ENCODE results near the gene GALNT12.

Gene GALNT12

DNA sequence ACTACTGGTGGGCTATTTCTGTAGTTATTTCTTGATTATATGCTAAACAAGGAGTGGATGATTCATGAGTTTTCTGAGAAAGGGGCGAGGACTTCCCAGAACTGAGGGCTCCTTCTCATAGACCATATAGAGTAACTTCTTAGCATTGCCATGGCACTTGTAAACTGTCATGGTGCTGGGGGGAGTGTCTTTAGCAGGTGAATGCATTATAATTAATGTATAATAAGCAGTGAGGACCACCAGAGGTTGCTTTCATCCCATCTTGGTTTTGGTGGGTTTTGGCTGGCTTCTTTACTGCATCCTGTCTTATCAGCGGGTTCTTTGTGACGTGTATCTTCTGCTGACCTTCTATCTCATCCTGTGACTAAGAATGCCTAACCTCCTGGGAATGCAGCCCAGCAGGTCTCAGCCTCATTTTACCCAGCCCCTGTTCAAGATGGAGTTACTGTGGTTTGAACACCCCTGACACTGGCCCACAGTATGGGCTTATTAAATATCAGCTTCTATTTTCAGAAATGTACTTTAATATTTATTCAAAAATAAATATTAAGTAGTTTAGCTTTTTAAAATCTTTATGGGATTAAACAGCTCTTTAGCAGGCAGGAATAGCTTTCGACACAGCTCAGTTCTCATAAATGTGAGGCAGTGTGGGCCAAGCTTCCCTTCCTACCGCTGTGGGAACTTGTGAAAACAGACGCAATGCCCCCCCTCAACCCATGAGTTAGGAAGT lies 44.4 kb downstream of the GALNT12 start:
- no peaks in the 10 kb centered on the region for H3K4me1 Mint-ChIP-seq
- H3K27me3 Mint-ChIP-seq: no peaks in the 10 kb centered on the region
- no peaks in the 10 kb centered on the region for H3K9me3 Mint-ChIP-seq
- H3K36me3 Mint-ChIP-seq: peaks cover 1% of the 10 kb centered on the region
- no peak overlapping the region for H3K27ac Mint-ChIP-seq
- no peak overlapping the region for H3K4me3 Mint-ChIP-seq

DNA sequence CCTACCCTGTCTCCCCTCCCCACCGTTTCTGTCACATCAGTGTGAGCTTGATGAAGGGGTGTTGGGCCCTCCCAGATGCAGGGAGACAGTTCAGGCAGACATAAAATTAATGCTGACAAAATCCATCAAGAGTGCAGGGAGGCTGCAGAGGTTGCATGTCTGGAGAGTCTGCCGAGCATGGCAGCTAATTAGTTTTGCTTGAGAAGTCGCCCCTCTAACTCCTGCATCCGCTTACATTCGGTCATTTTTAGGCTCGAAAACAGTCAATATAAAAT lies 44.9 kb downstream of the GALNT12 start:
- no peak overlapping the region for H3K4me3 Mint-ChIP-seq
- H3K27me3 Mint-ChIP-seq: no peaks in the 10 kb centered on the region
- no peaks in the 10 kb centered on the region for H3K4me1 Mint-ChIP-seq
- H3K36me3 Mint-ChIP-seq: peaks cover 2% of the 10 kb centered on the region
- no peak overlapping the region for H3K27ac Mint-ChIP-seq
- no peaks in the 10 kb centered on the region for H3K9me3 Mint-ChIP-seq

DNA sequence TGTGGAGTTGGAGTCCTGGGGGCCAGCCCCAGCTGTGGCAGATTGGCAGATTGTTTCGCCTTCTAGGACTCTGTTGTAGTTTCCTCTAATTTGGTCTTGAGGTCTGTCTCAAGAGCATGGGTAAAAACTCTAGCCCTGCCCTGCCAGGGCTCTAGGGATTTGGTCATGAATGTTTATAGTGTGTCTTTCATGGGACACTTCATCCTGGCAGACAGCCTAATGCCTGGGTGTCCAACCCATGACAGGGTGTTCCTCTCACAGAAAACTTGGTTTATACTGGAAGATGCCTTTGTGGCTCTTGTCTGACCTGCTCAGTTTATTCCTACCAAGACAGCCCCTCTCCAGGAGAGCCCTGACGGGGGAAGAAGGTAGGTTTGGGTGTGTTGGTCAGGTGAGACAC lies 45.5 kb downstream of the GALNT12 start:
- Mint-ChIP-seq H3K4me1 (no peaks in the 10 kb centered on the region), H3K4me3 (no peak overlapping the region), H3K36me3 (peaks cover 2% of the 10 kb centered on the region), H3K9me3 (no peaks in the 10 kb centered on the region), H3K27ac (no peak overlapping the region), H3K27me3 (no peaks in the 10 kb centered on the region)

DNA sequence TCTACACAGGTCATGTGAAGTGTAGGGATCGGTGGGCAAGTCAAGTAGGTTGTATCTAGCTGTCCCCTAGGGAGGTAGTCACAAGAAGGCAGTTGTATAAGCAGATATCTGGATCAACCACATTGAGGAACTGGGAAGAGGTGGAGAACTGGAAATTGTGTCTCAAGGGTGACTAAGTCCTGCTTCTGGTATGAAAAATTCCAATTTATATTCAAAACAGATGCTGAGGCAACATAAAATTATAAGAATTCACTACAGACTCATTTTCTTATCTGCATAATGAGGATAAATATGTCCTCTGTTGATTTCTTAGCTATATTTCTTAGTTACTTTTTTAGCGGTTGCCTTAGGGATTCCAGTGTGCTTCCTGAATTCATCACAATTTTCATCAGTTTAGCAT lies 46.8 kb downstream of the GALNT12 start:
- no peaks in the 10 kb centered on the region for H3K4me1 Mint-ChIP-seq
- H3K27ac Mint-ChIP-seq: no peak overlapping the region
- peaks cover 4% of the 10 kb centered on the region for H3K27me3 Mint-ChIP-seq
- H3K4me3 Mint-ChIP-seq: no peak overlapping the region
- H3K9me3 Mint-ChIP-seq: no peaks in the 10 kb centered on the region
- peaks cover 2% of the 10 kb centered on the region for H3K36me3 Mint-ChIP-seq

DNA sequence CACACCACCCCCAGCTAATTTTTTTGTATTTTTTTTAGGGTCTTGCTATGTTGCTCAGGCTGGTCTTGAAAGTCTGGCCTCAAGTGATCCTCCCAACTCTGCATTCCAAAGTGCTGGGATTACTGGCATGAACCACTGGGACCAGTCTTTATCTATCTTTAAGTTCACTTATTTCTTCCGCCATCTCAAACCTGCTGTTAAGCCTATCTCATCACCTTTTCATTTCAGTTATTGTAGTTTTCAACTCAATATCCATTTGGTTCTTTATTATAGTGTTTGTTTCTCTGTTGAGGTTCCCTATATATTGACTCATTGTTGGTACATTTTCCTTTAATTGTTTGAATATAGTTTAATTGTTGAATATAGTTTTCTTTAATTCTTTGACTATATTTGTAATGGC lies 48.1 kb downstream of the GALNT12 start:
- H3K4me3 Mint-ChIP-seq: no peak overlapping the region
- H3K27ac Mint-ChIP-seq: no peak overlapping the region
- H3K4me1 Mint-ChIP-seq: no peaks in the 10 kb centered on the region
- H3K36me3 Mint-ChIP-seq: peaks cover 2% of the 10 kb centered on the region
- H3K27me3 Mint-ChIP-seq: peaks cover 7% of the 10 kb centered on the region
- H3K9me3 Mint-ChIP-seq: no peaks in the 10 kb centered on the region

DNA sequence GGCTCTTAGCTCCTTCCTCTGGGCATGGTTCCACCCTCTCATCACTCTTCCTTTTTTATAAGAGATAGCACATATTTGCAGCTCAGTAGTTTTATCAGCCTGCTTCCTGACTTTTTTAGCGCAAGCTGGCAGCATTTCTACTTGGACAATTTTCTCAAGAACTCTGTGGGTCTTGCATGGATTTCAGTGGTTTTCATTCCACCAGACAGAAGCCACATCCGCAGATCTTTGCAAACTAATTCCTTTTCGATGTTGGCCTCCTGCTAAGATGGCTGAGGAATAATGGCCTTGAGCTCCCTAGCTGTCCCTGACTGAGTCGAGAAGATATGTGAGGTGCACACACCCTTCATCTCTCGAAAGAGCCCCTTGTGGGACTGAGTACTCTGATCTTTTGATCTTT lies 49.5 kb downstream of the GALNT12 start:
- Mint-ChIP-seq H3K4me1 (no peaks in the 10 kb centered on the region), H3K4me3 (no peak overlapping the region), H3K27ac (no peak overlapping the region), H3K36me3 (peaks cover 2% of the 10 kb centered on the region), H3K27me3 (peaks cover 7% of the 10 kb centered on the region), H3K9me3 (no peaks in the 10 kb centered on the region)

DNA sequence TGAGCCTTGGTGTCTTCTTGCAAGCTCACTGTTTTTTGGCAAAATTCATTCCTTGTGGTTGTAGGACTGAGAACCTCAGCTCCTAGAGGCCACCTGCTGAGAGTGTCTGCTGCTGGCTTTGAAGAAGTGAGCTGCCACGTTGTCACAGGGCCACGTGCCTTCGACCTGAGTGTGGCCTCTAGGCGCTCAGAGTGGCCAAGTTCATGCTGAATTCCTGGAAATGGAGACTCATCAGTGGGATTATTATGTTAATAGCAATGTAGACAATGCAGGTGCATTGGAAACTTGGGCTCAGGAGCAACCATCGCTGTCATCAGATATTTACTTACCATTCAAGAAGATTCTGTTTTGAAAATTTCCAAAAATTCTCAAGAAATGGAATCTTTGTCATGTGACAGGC lies 52.5 kb downstream of the GALNT12 start:
- no peak overlapping the region for H3K27ac Mint-ChIP-seq
- H3K4me3 Mint-ChIP-seq: no peak overlapping the region

DNA sequence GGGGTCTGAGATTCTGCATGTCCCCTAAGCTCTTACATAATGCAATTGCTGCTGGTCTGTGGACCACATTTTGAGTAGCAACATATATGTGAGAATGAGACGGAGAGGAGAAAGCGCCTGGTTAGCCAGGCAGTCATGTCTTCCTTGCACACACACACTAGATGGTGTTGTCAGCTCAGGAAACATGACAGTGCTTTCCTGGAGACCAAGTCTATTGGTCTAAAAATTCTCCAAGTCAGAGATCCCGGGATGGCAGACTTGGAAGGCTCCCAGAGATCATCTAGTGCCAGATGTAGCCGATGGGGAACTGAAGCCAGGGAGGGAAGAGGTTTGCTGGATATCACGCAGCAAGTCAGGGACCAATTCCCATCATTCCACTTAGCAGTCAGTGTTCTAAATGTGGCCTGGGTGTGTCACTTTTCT lies 53.4 kb downstream of the GALNT12 start:
- Mint-ChIP-seq H3K36me3 (peaks cover 1% of the 10 kb centered on the region), H3K27ac (no peak overlapping the region), H3K9me3 (no peaks in the 10 kb centered on the region), H3K4me1 (no peaks in the 10 kb centered on the region), H3K4me3 (no peak overlapping the region), H3K27me3 (peaks cover 7% of the 10 kb centered on the region)

More for the DNA sequence above, 52.5 kb downstream of the GALNT12 start:
- no peaks in the 10 kb centered on the region for H3K4me1 Mint-ChIP-seq
- no peaks in the 10 kb centered on the region for H3K9me3 Mint-ChIP-seq
- H3K36me3 Mint-ChIP-seq: peaks cover 2% of the 10 kb centered on the region
- H3K27me3 Mint-ChIP-seq: peaks cover 7% of the 10 kb centered on the region

DNA sequence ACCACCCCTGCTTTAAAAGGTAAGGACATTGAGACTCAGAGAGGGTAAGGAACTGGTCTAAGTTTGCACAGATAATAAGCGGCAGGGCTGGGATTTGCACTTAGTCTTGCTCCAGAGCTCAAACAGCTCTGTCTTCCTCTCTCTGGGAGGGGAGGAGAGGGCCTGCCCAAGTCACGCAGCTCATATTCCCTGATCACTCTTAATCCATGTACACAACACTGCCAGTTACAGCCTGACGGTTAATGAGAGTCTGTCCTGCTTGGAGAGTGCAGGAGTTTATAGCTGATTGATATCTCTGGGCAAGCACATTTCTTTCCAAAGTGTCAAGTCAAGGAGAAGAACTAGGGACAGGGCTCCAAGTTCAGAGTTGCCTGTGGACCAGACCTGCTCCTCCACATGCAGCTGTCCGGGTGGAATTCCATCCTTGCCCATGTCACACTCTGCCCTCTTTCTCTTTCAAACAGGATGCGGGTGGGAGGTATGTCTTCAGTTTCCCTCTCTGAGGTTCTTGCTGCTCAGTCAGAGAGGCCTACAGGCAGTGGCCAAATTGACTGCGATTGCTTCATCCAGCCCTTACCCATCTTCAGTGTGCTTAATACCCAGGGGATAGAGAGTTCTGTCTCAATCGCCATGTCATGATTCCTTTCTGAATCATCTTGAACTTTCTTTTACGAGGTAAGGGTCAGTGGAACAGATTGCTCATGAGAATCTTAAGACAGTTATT lies 54.5 kb downstream of the GALNT12 start:
- Mint-ChIP-seq H3K27ac (no peak overlapping the region), H3K9me3 (no peaks in the 10 kb centered on the region), H3K27me3 (peaks cover 7% of the 10 kb centered on the region)

DNA sequence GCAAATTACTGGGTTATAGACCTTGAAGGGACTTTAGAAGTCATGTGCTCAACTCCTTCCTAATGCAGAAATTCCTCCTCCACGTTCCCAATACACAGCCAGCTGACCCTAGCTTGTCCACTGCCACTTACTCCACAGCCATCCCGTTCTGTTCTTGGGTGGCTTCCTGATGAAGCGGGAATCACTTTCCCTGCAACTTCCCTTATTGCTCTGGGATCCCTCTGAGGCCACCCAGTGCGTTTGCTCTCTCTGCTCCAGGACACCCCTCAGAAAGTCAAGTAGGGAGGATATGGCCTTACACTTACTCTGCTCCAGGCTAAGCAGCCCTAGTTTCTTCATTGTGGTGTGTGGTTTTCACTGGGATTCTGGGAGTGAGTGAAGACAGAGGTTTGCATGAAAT lies 55.5 kb downstream of the GALNT12 start:
- no peak overlapping the region for H3K27ac Mint-ChIP-seq
- H3K4me1 Mint-ChIP-seq: no peaks in the 10 kb centered on the region
- peaks cover 7% of the 10 kb centered on the region for H3K27me3 Mint-ChIP-seq
- H3K36me3 Mint-ChIP-seq: no peaks in the 10 kb centered on the region
- no peaks in the 10 kb centered on the region for H3K9me3 Mint-ChIP-seq
- no peak overlapping the region for H3K4me3 Mint-ChIP-seq

More for the DNA sequence above, 54.5 kb downstream of the GALNT12 start:
- Mint-ChIP-seq H3K4me3 (no peak overlapping the region), H3K4me1 (no peaks in the 10 kb centered on the region), H3K36me3 (peaks cover 1% of the 10 kb centered on the region)

DNA sequence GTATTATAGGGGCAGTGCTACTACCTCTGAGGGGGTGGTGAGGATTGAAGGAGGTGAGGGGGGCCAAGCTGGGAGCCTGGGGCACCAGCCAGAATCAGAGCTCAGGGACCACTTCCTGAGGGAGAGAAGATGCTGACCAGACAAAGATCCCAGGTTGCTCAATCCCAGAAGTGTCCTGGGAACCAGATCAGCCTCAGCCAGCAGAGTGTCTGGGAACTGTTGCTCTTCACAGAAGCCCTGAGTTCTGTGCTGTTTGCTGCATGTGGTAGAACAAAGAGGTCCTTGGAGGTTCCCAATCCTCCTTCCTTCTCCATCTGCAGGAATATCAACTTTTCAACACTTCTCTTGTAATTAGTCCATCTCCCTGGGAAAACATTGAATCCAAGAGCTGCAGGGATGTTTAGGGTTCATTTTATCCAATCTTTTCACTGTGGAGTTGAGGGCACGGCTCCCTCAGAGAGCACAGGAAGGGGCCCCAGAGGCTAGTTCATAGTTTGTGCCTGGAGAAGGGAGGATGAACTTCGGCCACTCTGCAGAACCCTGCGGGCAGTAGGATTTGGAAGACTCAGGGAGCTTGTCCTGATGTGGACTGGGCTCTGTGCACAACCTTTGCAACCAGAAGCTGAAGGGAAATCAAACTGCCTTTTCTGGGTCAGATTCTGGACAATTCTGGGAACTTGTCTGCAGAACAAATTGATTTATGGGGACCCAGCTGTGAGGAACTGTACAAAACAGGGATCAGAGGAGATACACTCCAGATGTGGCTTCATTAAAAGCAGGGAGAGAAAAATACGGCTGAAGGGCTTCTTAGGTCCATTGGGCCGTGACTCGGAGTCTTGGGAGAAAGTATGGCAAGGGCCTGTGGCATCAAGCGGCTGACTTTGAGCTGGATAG lies 57.1 kb downstream of the GALNT12 start:
- Mint-ChIP-seq H3K4me1 (no peaks in the 10 kb centered on the region), H3K27me3 (peaks cover 2% of the 10 kb centered on the region), H3K9me3 (no peaks in the 10 kb centered on the region), H3K36me3 (no peaks in the 10 kb centered on the region), H3K27ac (no peak overlapping the region), H3K4me3 (no peak overlapping the region)

DNA sequence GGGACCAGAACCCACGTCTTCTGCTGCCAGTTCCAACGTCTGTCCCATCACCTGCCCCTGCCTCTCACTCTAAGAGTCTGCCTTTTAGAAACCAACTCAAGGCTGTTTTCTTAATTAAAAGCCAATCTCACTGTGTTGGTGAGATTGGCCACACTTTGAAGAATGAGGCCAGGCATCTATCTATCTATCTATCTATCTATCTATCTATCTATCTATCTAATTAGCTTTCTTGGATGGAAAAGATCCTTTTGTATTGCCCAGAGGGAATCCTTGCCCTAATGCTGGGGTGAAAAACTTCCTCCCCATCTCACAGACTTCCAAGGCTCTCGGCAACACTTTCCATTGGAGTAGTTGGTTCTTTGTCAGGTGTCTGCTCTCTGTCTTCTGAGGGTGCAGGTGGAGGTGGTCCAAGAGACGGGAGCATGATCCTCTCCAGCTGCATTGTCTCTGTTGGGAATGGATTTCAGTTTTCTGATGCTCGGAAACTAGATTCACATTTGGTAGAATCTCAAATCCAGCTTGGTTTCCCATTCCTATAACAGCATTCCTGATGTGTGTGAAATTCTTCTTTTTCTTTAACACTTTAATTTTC lies 57.9 kb downstream of the GALNT12 start:
- H3K27ac Mint-ChIP-seq: no peak overlapping the region
- H3K4me3 Mint-ChIP-seq: no peak overlapping the region
- H3K4me1 Mint-ChIP-seq: no peaks in the 10 kb centered on the region
- no peaks in the 10 kb centered on the region for H3K27me3 Mint-ChIP-seq
- no peaks in the 10 kb centered on the region for H3K36me3 Mint-ChIP-seq
- H3K9me3 Mint-ChIP-seq: no peaks in the 10 kb centered on the region

DNA sequence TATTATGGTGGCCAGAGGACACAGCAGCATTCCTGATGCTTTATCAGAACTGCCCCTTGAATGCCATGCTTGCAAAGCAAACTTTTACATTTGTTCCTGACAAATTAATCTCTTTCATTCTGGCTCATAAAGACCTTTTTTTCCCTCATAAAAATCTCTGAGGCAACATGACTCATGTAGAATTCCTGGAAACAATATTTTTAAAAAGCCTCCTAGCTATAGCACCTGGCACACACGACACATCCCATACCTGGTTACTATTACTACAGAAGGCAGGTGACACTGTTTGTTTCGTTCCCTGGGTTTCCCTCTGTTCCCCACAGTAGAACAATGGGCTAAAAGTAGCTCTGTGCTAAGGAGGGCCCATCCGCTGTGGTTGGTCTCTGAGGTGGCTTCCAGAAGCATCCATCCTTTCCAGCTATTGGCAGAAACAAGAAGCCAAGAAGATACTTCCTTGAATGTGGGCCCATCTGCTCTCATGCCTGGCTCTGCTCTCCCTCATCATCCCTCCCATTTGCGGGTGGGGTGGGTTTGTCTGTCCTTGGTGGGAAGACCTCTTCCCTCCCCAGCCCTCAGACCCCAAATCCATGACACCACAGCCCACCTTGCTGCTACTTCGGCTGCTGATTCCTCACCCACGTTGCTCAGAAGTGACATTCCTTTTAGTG lies 59.1 kb downstream of the GALNT12 start:
- Mint-ChIP-seq H3K9me3 (no peaks in the 10 kb centered on the region), H3K27me3 (no peaks in the 10 kb centered on the region), H3K4me3 (no peak overlapping the region), H3K27ac (no peak overlapping the region), H3K36me3 (no peaks in the 10 kb centered on the region), H3K4me1 (no peaks in the 10 kb centered on the region)

DNA sequence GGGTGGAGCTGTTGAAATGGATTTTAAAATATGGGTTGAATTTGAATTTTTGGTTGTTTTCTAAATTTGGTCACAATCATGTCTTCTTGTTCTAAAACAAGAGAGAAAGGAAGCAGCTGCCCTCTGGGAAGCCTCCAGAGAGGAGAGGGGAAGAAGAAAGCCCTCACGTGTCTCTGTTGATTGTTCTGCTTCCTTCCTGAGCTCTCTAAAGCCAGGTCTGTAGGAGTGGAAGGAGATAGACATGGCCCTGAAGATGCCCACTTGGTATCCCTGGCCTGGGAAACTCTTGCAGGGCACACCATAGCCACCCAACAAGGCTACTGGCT lies 59.6 kb downstream of the GALNT12 start:
- no peak overlapping the region for H3K27ac Mint-ChIP-seq

DNA sequence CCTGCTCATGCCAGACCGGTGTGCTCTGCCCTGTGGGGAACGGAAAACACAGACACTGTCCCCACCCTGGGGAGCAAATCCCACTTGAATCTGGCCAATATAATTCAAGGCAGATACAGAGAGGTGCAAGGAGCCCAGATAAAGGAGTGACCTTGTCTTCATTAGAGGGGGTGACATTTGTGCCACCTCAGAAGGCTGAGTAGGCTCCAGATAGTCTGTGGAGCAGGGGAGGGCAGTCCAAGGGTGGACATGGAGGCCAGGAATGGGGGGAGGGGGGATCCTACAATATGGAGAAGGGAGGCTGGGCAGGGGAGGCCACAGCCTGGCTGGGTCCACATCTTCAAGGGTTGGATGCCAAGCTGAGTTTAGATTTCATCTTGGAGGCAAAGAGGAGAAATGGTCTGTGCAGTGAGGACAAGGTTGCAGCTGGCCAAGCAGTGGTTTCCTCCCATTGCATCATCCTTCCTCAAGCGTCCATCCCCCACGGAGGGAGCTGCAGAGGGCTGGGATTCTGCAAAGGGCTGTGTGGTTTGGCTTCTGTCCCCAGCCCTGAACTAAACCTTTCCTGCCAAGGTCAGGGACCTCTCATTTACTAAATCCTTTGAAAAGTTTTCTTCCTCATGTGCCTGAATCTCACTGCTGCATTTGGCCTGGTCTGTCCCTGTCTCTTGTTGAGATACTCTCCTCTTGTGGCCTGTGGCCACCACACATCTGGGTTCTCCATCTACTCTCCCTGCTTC lies 60.1 kb downstream of the GALNT12 start:
- Mint-ChIP-seq H3K4me1 (no peaks in the 10 kb centered on the region), H3K27ac (no peak overlapping the region), H3K9me3 (no peaks in the 10 kb centered on the region), H3K4me3 (no peak overlapping the region), H3K36me3 (no peaks in the 10 kb centered on the region), H3K27me3 (no peaks in the 10 kb centered on the region)

More for the DNA sequence above, 59.6 kb downstream of the GALNT12 start:
- no peaks in the 10 kb centered on the region for H3K36me3 Mint-ChIP-seq
- H3K4me3 Mint-ChIP-seq: no peak overlapping the region
- H3K4me1 Mint-ChIP-seq: no peaks in the 10 kb centered on the region
- no peaks in the 10 kb centered on the region for H3K27me3 Mint-ChIP-seq
- no peaks in the 10 kb centered on the region for H3K9me3 Mint-ChIP-seq

Measured in activated naive CD4-positive, alpha-beta T cell treated with anti-CD3 and anti-CD28 coated beads, Interleukin-2, amount 50 U/mL, for 24 hours (primary cell).